ENCODE measurements around the gene TSPAN18.

TSPAN18 gene

DNA sequence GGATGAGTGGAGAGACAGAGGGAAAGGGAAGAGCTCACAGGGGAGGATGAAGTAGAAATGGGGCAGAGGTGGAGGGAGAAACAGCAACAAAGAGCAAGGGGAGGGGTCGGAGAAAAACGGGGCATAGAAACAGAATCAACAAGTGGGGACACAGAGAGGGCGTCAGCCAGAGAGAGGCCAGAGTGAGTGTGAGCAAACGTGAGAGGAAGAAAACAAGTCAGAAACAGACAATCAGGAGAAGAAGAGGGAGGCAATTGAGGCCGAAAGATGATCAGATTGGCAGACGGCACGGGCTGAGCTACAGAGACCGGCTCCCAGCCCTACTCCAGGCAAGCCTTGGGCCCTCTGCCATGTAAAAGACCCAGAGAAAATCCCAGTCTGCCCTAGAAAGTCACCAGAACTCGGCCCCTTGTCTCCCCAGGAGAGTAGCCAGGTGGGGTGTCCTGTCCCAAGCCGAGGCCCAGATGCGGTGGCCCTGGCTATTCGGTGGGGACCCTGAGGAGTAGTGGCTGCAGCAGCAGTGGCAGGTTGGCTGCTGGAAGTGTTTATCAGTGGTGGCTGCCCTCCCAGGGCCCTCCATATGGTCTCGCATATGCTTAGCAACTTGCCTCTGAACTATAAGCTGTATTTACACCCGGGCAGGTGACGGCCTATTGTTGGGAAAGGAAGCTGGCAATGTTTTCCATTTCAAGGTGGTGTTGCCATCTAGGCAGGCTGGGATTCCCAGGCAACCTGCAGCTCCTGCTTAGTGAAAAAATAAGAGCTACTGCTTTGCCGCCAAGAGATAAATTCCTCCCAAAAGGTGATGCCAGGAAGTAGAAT is 14.8 kb upstream of the TSPAN18 start:
- no peak for DNase-seq (ENCODE audit: insufficient read length)
- no peak for FAIRE-seq
- no peak for TF ChIP-seq TAF1 (IDR thresholded peaks at IDR 0.05; ENCODE audit: borderline replicate concordance, low read depth, low read length)
- TF ChIP-seq POLR2AphosphoS5 (IDR thresholded peaks at IDR 0.05; ENCODE audit: low read depth, low read length): no peak
- no peak for TF ChIP-seq POLR2A (IDR thresholded peaks at IDR 0.05; ENCODE audit: low read depth, low read length)

DNA sequence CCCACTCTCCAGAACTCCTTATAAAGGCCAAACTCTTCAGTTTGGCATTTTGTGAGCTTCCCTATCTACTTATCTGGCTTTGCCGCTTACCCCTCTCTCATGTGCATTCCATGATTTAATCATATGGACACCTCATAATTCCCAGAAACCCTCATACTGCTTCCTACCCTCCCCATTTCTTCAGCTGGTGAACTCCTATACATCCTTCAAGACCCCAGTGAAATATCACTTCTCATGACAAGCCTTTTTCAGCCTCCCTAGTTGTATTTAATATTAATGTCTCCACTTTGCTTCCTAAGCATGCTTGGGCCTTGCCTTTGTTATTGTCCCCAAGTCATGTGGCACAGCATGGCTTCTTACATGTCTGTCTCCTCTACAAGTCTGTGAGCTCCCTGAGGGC is 13.7 kb upstream of the TSPAN18 start:
- DNase-seq (ENCODE audit: insufficient read length) (no peak), FAIRE-seq (peak; percentile 30)
- TF ChIP-seq POLR2A (IDR thresholded peaks at IDR 0.05; ENCODE audit: low read depth, low read length) (no peak), TAF1 (IDR thresholded peaks at IDR 0.05; ENCODE audit: borderline replicate concordance, low read depth, low read length) (no peak), POLR2AphosphoS5 (IDR thresholded peaks at IDR 0.05; ENCODE audit: low read depth, low read length) (no peak)

DNA sequence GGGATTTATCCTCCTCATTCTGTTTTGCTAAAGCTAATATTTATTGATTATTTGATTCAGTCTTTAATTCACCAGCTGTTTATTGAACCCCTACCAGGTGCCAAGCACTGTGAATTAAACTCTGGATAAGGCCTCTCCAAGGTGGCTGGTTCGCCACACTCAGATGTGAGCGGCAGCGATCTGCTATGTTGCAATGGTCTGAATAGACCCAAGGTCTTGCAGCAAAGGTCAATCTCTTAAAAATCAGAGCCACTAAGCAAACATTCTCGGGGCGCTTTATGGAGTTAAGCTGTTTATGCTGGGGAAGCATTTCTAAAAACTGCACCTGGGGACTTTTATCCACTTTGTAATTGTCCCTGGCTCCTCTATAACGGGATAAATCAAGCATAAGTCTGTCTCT is 10.5 kb upstream of the TSPAN18 start:
- DNase-seq (ENCODE audit: insufficient read length) (no peak), FAIRE-seq (no peak)
- TF ChIP-seq TAF1 (IDR thresholded peaks at IDR 0.05; ENCODE audit: borderline replicate concordance, low read depth, low read length) (no peak), POLR2A (IDR thresholded peaks at IDR 0.05; ENCODE audit: low read depth, low read length) (no peak), POLR2AphosphoS5 (IDR thresholded peaks at IDR 0.05; ENCODE audit: low read depth, low read length) (no peak)

DNA sequence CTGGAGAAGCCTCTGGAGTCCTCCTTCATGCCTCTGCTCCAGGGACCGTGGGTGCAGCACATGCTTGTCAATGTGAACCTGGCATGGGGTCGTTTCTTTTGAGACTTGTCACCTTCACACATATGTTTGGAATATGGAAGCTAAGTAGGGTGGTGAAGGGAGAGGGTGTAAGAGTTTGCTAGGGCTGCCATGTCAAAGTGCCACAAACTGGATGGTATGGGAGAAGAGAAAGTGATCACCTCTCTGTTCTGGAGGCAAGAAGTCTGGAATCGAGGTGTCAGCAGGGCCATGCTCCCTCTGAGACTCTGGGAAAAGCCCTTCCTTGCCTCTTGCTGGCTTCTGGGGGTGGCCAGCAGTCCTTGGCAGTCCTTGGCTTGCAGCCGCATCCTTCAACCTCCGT is 8.7 kb upstream of the TSPAN18 start:
- no peak for FAIRE-seq
- DNase-seq (ENCODE audit: insufficient read length): no peak
- no peak for TF ChIP-seq TAF1 (IDR thresholded peaks at IDR 0.05; ENCODE audit: borderline replicate concordance, low read depth, low read length)
- no peak for TF ChIP-seq POLR2AphosphoS5 (IDR thresholded peaks at IDR 0.05; ENCODE audit: low read depth, low read length)
- TF ChIP-seq POLR2A (IDR thresholded peaks at IDR 0.05; ENCODE audit: low read depth, low read length): no peak

DNA sequence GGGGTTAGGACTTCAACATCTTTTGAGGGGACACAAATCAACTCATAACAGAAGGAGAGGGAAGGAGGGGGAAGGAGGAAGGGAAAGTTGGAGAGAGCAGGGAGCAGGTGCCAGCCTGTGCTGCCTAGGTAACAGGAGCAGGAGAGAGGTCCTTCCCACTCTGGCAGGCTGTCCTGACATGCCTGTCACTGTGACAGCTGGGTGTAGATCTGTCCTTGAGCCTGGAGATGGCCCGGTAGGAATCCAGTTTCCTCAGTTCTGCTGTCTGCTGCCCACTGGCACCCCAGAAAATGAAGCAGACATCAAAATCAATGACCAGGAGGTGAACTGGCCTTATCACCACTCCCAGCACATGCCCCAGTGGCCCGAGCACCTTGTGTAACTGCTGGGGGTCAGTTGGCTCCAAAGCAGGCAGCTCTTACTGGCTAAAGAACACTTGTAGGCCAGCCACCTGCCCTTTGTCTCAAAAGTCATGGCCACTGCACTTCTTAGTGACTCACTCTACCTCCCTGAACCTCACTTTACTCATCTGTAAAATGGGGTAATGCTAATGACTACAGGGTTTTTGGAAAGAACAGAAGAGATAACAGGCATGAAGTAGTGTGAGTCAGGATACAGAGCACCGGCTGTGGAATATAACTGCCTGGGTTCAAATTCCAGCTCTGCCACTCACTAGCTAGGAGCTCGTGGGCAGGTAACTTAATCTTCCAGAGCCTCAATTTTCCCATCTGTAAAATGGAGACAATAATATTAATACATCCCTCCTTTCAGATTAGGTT is 8.0 kb upstream of the TSPAN18 start:
- FAIRE-seq: no peak
- DNase-seq (ENCODE audit: insufficient read length): no peak
- TF ChIP-seq TAF1 (IDR thresholded peaks at IDR 0.05; ENCODE audit: borderline replicate concordance, low read depth, low read length): no peak
- TF ChIP-seq POLR2AphosphoS5 (IDR thresholded peaks at IDR 0.05; ENCODE audit: low read depth, low read length): no peak
- no peak for TF ChIP-seq POLR2A (IDR thresholded peaks at IDR 0.05; ENCODE audit: low read depth, low read length)

DNA sequence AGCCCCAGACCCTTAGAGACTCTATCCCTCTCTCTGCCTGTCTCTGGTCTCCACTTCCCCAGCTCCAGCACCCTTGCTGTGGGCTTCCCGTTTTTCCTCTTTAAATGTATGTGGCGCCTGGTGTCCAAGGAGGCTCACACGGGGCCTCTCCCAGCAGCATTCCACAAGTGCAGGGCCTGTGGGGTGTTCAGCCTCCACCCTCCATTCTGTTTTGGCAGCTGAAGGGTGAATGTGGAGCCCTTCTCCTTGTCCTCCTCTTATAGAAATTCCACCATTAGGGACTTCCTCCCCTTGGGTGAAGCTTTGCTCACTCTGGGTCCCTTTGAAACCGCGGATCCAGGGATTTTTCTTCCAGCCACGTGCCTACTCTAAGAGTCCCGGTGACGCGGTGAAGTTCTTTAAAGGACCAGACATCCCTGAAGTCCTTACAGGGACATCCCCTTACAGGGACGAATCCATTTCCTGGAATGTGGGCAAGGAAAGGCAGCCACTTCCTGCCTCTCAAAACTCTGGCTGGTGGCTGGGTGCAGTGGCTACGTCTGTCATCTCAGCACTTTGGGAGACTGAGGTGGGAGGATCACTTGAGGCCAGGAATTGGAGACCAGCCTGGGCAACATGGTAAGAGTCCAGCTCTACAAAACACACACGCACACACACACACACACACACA is 1.6 kb upstream of the TSPAN18 start:
- no peak for FAIRE-seq
- no peak for DNase-seq (ENCODE audit: insufficient read length)
- no peak for TF ChIP-seq POLR2A (IDR thresholded peaks at IDR 0.05; ENCODE audit: low read depth, low read length)
- no peak for TF ChIP-seq POLR2AphosphoS5 (IDR thresholded peaks at IDR 0.05; ENCODE audit: low read depth, low read length)
- no peak for TF ChIP-seq TAF1 (IDR thresholded peaks at IDR 0.05; ENCODE audit: borderline replicate concordance, low read depth, low read length)

DNA sequence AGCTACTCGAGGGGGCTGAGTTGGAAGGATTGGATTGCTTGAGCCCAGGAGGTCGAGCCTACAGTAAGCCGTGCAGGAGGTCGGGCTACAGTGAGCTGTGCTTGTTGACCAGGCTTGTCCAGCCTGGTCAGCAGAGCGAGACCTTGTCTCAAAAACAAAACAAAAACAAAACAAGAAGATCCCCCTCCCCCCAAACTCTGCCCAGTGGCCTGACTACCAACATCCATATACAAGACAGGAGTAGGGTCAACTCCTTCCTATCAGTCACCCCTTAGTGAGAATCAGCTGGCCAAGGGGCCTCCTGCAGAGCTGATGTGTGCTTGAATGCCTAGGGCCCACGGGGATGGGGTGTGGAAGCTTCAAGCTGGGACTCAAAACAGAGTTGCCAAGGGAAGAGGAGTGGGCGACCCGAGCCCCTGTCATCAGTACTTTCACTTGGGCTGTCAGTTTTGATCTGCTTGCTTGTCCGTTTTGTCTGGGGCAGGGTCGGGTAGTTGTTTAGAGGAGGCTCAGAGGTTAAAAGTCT is 942 bp upstream of the TSPAN18 start:
- DNase-seq (ENCODE audit: insufficient read length) (no peak), FAIRE-seq (no peak)
- TF ChIP-seq POLR2A (IDR thresholded peaks at IDR 0.05; ENCODE audit: low read depth, low read length) (no peak), TAF1 (IDR thresholded peaks at IDR 0.05; ENCODE audit: borderline replicate concordance, low read depth, low read length) (no peak), POLR2AphosphoS5 (IDR thresholded peaks at IDR 0.05; ENCODE audit: low read depth, low read length) (no peak)

DNA sequence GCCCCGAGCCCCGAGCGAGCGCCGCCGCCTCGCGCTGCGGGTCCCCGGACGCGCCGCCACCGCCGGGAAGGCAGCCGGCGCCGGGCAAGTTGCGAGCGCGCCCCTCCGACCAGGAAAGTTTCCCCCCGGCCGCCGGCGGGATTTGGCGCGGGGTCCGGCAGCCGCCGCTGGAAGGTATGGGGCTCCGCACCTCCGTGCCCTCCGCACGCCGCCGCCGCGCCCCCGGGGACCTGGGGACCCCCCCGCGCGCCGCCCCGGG is 281 bp downstream of the TSPAN18 start:
- peak; percentile 21 for FAIRE-seq

DNA sequence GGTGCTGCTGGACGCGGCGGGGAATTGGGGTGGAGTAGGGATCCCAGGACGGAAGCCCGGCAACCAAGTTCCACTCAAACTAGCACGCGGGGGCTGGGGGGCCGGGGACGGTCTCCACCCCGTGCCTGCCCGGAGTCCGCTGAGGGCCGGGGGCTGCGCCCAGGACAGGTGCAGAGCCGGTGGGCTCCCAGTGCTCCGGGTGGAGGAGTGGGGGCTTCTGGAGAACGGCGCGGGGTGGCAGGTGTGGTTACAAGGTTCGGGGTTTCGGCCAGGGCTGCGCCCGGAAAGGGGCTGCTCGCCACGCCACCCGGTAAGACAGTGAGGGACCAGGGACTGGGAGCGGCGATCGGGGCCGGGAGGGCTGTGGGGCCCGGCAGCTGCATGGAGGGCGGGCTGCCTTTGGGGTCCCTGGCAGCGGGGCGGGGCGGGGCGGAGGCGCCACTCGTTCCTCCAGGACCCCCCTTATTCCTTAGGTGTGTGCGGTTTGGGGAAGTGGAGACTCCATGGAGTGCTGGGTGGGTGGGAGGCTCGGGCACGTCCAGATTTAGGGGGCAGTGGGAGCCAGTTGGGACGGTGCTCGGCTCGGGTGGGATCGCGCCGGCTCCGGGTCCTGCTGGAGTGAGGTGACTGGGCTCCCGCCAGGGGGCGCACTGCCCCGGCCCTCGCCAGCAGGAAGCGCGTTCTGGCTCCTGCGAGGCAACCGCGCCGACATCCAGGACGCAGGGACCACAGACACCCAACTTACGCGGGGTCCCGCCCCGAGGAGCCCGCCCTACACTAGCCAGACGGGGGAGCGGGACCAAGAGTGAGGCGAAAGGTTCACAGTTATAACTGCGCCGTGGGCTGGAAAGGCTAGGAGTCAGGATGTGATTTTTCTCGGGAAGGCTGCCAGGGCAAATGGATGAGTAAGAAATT is 868 bp downstream of the TSPAN18 start:
- FAIRE-seq: peak; percentile 98
- TF ChIP-seq POLR2A (IDR thresholded peaks at IDR 0.05; ENCODE audit: low read depth, low read length) (no peak), POLR2AphosphoS5 (IDR thresholded peaks at IDR 0.05; ENCODE audit: low read depth, low read length) (no peak), TAF1 (IDR thresholded peaks at IDR 0.05; ENCODE audit: borderline replicate concordance, low read depth, low read length) (no peak)
- peak; percentile 89 for DNase-seq (ENCODE audit: insufficient read length)

More for the DNA sequence above, 281 bp downstream of the TSPAN18 start:
- no peak for TF ChIP-seq TAF1 (IDR thresholded peaks at IDR 0.05; ENCODE audit: borderline replicate concordance, low read depth, low read length)
- TF ChIP-seq POLR2A (IDR thresholded peaks at IDR 0.05; ENCODE audit: low read depth, low read length): no peak
- no peak for TF ChIP-seq POLR2AphosphoS5 (IDR thresholded peaks at IDR 0.05; ENCODE audit: low read depth, low read length)
- no peak for DNase-seq (ENCODE audit: insufficient read length)

DNA sequence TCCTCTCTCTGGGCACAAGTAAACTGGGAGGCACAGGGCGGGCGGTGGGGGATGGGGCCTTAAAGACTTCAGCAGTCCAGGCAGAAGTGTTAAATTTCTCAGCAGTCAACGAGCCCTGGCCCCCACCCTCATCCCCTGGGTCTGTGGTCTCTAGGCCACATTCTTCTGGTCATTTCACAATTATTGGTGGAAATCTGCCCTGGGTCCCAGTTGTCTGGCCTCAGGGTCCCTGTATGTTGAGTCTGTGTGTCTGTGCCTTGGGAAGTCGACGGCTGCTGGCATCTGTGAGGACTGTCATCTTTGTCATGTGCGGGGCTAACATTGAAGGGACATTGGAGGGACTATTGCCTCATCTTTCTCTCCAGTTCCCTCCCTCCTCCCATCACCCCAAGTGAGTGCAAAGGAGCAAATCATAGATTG is 1.7 kb downstream of the TSPAN18 start:
- TF ChIP-seq TAF1 (IDR thresholded peaks at IDR 0.05; ENCODE audit: borderline replicate concordance, low read depth, low read length) (no peak), POLR2A (IDR thresholded peaks at IDR 0.05; ENCODE audit: low read depth, low read length) (no peak), POLR2AphosphoS5 (IDR thresholded peaks at IDR 0.05; ENCODE audit: low read depth, low read length) (no peak)
- no peak for DNase-seq (ENCODE audit: insufficient read length)
- peak; percentile 17 for FAIRE-seq
